ENCODE data around the gene NPHP1.
"Not testable (repeated sequence)": the region's sequence is repeated elsewhere in the genome, so short reads cannot be mapped to it uniquely, and the experiment has no call there.

DNA sequence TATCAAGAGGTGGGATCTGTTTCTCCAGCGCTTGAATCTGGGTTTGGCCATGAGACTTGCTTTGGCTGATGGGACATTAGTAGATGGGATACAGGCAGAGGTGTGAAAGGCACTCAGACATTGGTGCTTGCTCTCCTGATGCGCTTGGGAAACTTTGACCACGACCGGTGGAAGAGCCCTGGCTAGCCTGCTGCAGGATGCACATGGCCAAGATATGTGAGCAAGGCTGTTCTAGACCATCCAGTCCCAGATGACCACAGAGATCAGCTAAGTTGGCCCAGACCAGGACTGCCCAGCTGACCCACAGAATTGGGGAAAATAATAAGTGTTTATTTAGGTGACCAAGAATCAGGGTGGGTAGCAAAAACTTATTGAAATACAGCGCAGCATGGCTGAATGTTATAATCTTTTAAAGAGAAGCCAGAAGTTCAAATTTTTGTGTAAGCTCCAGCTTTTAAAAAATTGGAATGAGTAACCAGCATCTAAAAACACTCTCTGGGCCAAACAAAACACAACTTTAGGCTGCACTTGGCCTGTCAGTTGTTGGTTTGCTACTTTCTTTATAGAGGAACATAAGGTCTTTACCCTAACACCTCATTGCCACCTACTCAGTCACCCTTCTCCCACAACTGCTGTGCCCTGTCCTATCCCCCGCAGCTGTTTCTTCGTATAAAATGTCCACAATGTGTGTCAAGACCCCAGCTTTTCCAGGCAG lies 43.4 kb upstream of the NPHP1 start:
- not testable (repeated sequence) for TF ChIP-seq EZH2 (IDR thresholded peaks at IDR 0.05; ENCODE audit: borderline replicate concordance, low read depth, low read length, severe bottlenecking); GATA2 (IDR thresholded peaks at IDR 0.05; ENCODE audit: insufficient read depth, insufficient read length, low read depth, low read length); MYC (IDR thresholded peaks at IDR 0.05; ENCODE audit: low read depth, low read length); POLR2A (IDR thresholded peaks at IDR 0.05; ENCODE audit: low read depth, low read length); POLR2AphosphoS5 (IDR thresholded peaks at IDR 0.05; ENCODE audit: insufficient read depth, low read depth, low read length); FOS (IDR thresholded peaks at IDR 0.05; ENCODE audit: borderline replicate concordance, insufficient read depth, low read length); JUN (IDR thresholded peaks at IDR 0.05; ENCODE audit: borderline replicate concordance, insufficient read depth, insufficient read length, low read depth)
- TF ChIP-seq, protein P1, sequence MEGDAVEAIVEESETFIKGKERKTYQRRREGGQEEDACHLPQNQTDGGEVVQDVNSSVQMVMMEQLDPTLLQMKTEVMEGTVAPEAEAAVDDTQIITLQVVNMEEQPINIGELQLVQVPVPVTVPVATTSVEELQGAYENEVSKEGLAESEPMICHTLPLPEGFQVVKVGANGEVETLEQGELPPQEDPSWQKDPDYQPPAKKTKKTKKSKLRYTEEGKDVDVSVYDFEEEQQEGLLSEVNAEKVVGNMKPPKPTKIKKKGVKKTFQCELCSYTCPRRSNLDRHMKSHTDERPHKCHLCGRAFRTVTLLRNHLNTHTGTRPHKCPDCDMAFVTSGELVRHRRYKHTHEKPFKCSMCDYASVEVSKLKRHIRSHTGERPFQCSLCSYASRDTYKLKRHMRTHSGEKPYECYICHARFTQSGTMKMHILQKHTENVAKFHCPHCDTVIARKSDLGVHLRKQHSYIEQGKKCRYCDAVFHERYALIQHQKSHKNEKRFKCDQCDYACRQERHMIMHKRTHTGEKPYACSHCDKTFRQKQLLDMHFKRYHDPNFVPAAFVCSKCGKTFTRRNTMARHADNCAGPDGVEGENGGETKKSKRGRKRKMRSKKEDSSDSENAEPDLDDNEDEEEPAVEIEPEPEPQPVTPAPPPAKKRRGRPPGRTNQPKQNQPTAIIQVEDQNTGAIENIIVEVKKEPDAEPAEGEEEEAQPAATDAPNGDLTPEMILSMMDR (IDR thresholded peaks at IDR 0.05; ENCODE audit: extremely low read depth in 1 of 2, insufficient read depth in 1 of 2, low read depth in 1 of 2, low read length in 2 of 2) = not testable (repeated sequence)
- TF ChIP-seq, protein P2, sequence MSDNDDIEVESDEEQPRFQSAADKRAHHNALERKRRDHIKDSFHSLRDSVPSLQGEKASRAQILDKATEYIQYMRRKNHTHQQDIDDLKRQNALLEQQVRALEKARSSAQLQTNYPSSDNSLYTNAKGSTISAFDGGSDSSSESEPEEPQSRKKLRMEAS (IDR thresholded peaks at IDR 0.05; ENCODE audit: insufficient read depth, insufficient read length) = not testable (repeated sequence)
